Measurements from ENCODE around the gene ABHD18. TPM values are rescaled to one million over a fixed set of nuclear protein-coding genes. Genes with fewer than 3 reads are reported as not detected.
"Not testable (repeated sequence)": the region's sequence is repeated elsewhere in the genome, so short reads cannot be mapped to it uniquely, and the experiment has no call there.

The ABHD18 gene
- total RNA-seq, 2 experiments from 2014 or later: 17.3 to 18.9 TPM

GRCh38 chr4:128054907-128055306 is 89.7 kb downstream of the ABHD18 start:
- H3K9me3 Mint-ChIP-seq; H3K4me3 Mint-ChIP-seq; CTCF ChIA-PET; intact Hi-C loops (cut with micrococcal nuclease); H3K36me3 Mint-ChIP-seq; H3K27me3 Mint-ChIP-seq; DNase-seq; H3K27ac Mint-ChIP-seq; POLR2A ChIA-PET; H3K4me1 Mint-ChIP-seq (ENCODE audit: low read depth): not testable (repeated sequence)

- POLR2A ChIA-PET; CTCF ChIA-PET; H3K4me1 Mint-ChIP-seq (ENCODE audit: low read depth); H3K9me3 Mint-ChIP-seq; H3K27me3 Mint-ChIP-seq; intact Hi-C loops (cut with micrococcal nuclease); H3K4me3 Mint-ChIP-seq; DNase-seq; H3K27ac Mint-ChIP-seq; H3K36me3 Mint-ChIP-seq: not testable (repeated sequence)
These were observed 90.4 kb downstream of the ABHD18 start for GRCh38 chr4:128055441-128056206.

GRCh38 chr4:128056396-128056795 is 91.2 kb downstream of the ABHD18 start:
- POLR2A ChIA-PET: no interaction called here
- Mint-ChIP-seq H3K27ac (no peak overlapping the region), H3K9me3 (no peaks in the 10 kb centered on the region), H3K36me3 (no peaks in the 10 kb centered on the region), H3K4me1 (ENCODE audit: low read depth) (peaks cover 2% of the 10 kb centered on the region), H3K27me3 (no peaks in the 10 kb centered on the region), H3K4me3 (no peak overlapping the region)
- no peak for DNase-seq
- CTCF ChIA-PET: no interaction called here
- intact Hi-C loops (cut with micrococcal nuclease): no loop called here

- Mint-ChIP-seq H3K4me3 (peak overlapping the region; percentile 80), H3K4me1 (ENCODE audit: low read depth) (peaks cover 13% of the 10 kb centered on the region), H3K9me3 (no peaks in the 10 kb centered on the region), H3K27me3 (no peaks in the 10 kb centered on the region), H3K36me3 (no peaks in the 10 kb centered on the region), H3K27ac (peak overlapping the region; percentile 87)
- CTCF ChIA-PET: interaction anchor here (0.6 to 1.4 kb wide), 5 partner anchors 11 to 754 kb away, joined by 3 to 7 read pairs (median 3); partner anchors contain the start of genes ABHD18 and MFSD8
- POLR2A ChIA-PET: interaction anchor here (0.6 to 2.6 kb wide), 6 partner anchors 10 to 752 kb away, joined by 3 to 44 read pairs (median 10); partner anchors contain the start of genes ABHD18, MFSD8, PGRMC2 and PLK4
- intact Hi-C loops (cut with micrococcal nuclease): loop anchor here (2.0 kb wide), 4 partner anchors 63 to 1033 kb away; partner anchors contain the start of genes HSPA4L, JADE1 and SCLT1
- DNase-seq: no peak
These were observed 95.0 kb downstream of the ABHD18 start for GRCh38 chr4:128060121-128060698.

- CTCF ChIA-PET: interaction anchor here (0.6 to 1.4 kb wide), 5 partner anchors 11 to 754 kb away, joined by 3 to 7 read pairs (median 3); partner anchors contain the start of genes ABHD18 and MFSD8
- intact Hi-C loops (cut with micrococcal nuclease): loop anchor here (1.0 to 2.0 kb wide), 7 partner anchors 64 to 1032 kb away; partner anchors contain the start of genes ABHD18, HSPA4L, JADE1 and MFSD8
- peak within 1 kb of the TSS; percentile 87 for H3K4me3 Mint-ChIP-seq
These were observed 95.7 kb downstream of the ABHD18 start, which contains the start of gene LARP1B for GRCh38 chr4:128060699-128061565. TSS of gene LARP1B (plus strand) at chr4:128061312. CDS start at chr4:128074952, 13,640 bp downstream.

GRCh38 chr4:128061566-128062536 is 96.6 kb downstream of the ABHD18 start:
- peak overlapping the region; percentile 64 for H3K27ac Mint-ChIP-seq
- H3K36me3 Mint-ChIP-seq: no peaks in the 10 kb centered on the region
- CTCF ChIA-PET: interaction anchor here (1.0 to 1.4 kb wide), 3 partner anchors 64 to 97 kb away, joined by 3 to 7 read pairs (median 5); partner anchors contain the start of genes ABHD18 and MFSD8
- peak overlapping the region; percentile 87 for H3K4me3 Mint-ChIP-seq
- intact Hi-C loops (cut with micrococcal nuclease): loop anchor here (1.0 to 2.0 kb wide), 7 partner anchors 65 to 1031 kb away; partner anchors contain the start of genes ABHD18, HSPA4L, JADE1 and MFSD8
- no peaks in the 10 kb centered on the region for H3K27me3 Mint-ChIP-seq
- no peaks in the 10 kb centered on the region for H3K9me3 Mint-ChIP-seq
- H3K4me1 Mint-ChIP-seq (ENCODE audit: low read depth): peaks cover 15% of the 10 kb centered on the region
- DNase-seq: peak; percentile 77
- POLR2A ChIA-PET: interaction anchor here (0.6 to 2.6 kb wide), 10 partner anchors 34 to 363 kb away, joined by 3 to 44 read pairs (median 4); partner anchors contain the start of genes ABHD18, MFSD8, PGRMC2 and PLK4

More at GRCh38 chr4:128060699-128061565, 95.7 kb downstream of the ABHD18 start, which contains the start of gene LARP1B:
- H3K27me3 Mint-ChIP-seq: no peaks in the 10 kb centered on the region
- peak within 1 kb of the TSS; percentile 87 for H3K27ac Mint-ChIP-seq
- peak; percentile 95 for DNase-seq
- POLR2A ChIA-PET: interaction anchor here (0.6 to 2.6 kb wide), 10 partner anchors 9 to 751 kb away, joined by 3 to 44 read pairs (median 4); partner anchors contain the start of genes ABHD18, MFSD8, PGRMC2 and PLK4
- H3K4me1 Mint-ChIP-seq (ENCODE audit: low read depth): peaks cover 15% of the 10 kb centered on the region
- no peaks in the 10 kb centered on the region for H3K36me3 Mint-ChIP-seq
- no peaks in the 10 kb centered on the region for H3K9me3 Mint-ChIP-seq

GRCh38 chr4:128066453-128066820 is 101.2 kb downstream of the ABHD18 start:
- H3K9me3 Mint-ChIP-seq; DNase-seq; intact Hi-C loops (cut with micrococcal nuclease); H3K36me3 Mint-ChIP-seq; CTCF ChIA-PET; H3K27me3 Mint-ChIP-seq; H3K4me3 Mint-ChIP-seq; POLR2A ChIA-PET; H3K27ac Mint-ChIP-seq: not testable (repeated sequence)
- peaks cover 13% of the 10 kb centered on the region for H3K4me1 Mint-ChIP-seq (ENCODE audit: low read depth)

- Mint-ChIP-seq H3K27ac (no peak overlapping the region), H3K4me1 (ENCODE audit: low read depth) (peaks cover 5% of the 10 kb centered on the region), H3K4me3 (no peak overlapping the region), H3K27me3 (no peaks in the 10 kb centered on the region), H3K36me3 (no peaks in the 10 kb centered on the region), H3K9me3 (no peaks in the 10 kb centered on the region)
- peak; percentile 23 for DNase-seq
- CTCF ChIA-PET: interaction anchor here (0.7 kb wide), 1 partner anchor 91 kb away, joined by 4 read pairs; no protein-coding TSS in a partner anchor
- intact Hi-C loops (cut with micrococcal nuclease): no loop called here
- POLR2A ChIA-PET: no interaction called here
These were observed 103.7 kb downstream of the ABHD18 start for GRCh38 chr4:128068918-128069317.

- H3K27me3 Mint-ChIP-seq: no peaks in the 10 kb centered on the region
- no peak overlapping the region for H3K4me3 Mint-ChIP-seq
- ChIA-PET CTCF (no interaction called here), POLR2A (interaction anchor here (0.6 kb wide), 1 partner anchor 219 kb away, joined by 4 read pairs; no protein-coding TSS in a partner anchor)
- no peak overlapping the region for H3K27ac Mint-ChIP-seq
- H3K4me1 Mint-ChIP-seq (ENCODE audit: low read depth): no peaks in the 10 kb centered on the region
- intact Hi-C loops (cut with micrococcal nuclease): no loop called here
- H3K9me3 Mint-ChIP-seq: no peaks in the 10 kb centered on the region
- peaks cover 23% of the 10 kb centered on the region for H3K36me3 Mint-ChIP-seq
- no peak for DNase-seq
These were observed 111.3 kb downstream of the ABHD18 start for GRCh38 chr4:128076464-128076863.

Data from activated CD4-positive, alpha-beta memory T cell treated with anti-CD3 and anti-CD28 coated beads for 36 hours (primary cell).